Measurements from ENCODE around the gene ZNF358.

Gene ZNF358

GRCh38 chr19:7489609-7490044 lies 26.3 kb upstream of the ZNF358 start:
- DNase-seq, result no peak

- DNase-seq, result no peak
These were observed 23.8 kb upstream of the ZNF358 start for GRCh38 chr19:7492142-7492541.

GRCh38 chr19:7492558-7492957 lies 23.3 kb upstream of the ZNF358 start:
- no peak for DNase-seq

- no peak for DNase-seq
These were observed 21.3 kb upstream of the ZNF358 start for GRCh38 chr19:7494416-7495098.

- no peak for DNase-seq
These were observed 18.6 kb upstream of the ZNF358 start for GRCh38 chr19:7497292-7497691.

- DNase-seq, result no peak
These were observed 15.0 kb upstream of the ZNF358 start for GRCh38 chr19:7500811-7501450.

- DNase-seq, result no peak
These were observed 13.4 kb upstream of the ZNF358 start for GRCh38 chr19:7502552-7502951.

- no peak for DNase-seq
These were observed 11.2 kb upstream of the ZNF358 start for GRCh38 chr19:7504684-7505083.

GRCh38 chr19:7505288-7505681 lies 10.6 kb upstream of the ZNF358 start:
- no peak for DNase-seq

GRCh38 chr19:7505682-7506384 lies 10.1 kb upstream of the ZNF358 start:
- DNase-seq, result peak; percentile 15

GRCh38 chr19:7506385-7507328 lies 9.2 kb upstream of the ZNF358 start:
- peak; percentile 17 for DNase-seq

GRCh38 chr19:7507884-7508283 lies 8.0 kb upstream of the ZNF358 start:
- DNase-seq, result no peak

GRCh38 chr19:7509625-7510024 lies 6.3 kb upstream of the ZNF358 start:
- DNase-seq, result no peak

- DNase-seq, result no peak
These were observed 3.5 kb upstream of the ZNF358 start for GRCh38 chr19:7512400-7512851.

- DNase-seq, result no peak
These were observed 1.9 kb upstream of the ZNF358 start for GRCh38 chr19:7513809-7514642.

GRCh38 chr19:7515110-7515644 lies 726 bp upstream of the ZNF358 start:
- no peak for DNase-seq

GRCh38 chr19:7516333-7516732 lies 430 bp downstream of the ZNF358 start:
- DNase-seq, result no peak

- DNase-seq, result no peak
These were observed 975 bp downstream of the ZNF358 start for GRCh38 chr19:7516878-7517277.

- no peak for DNase-seq
These were observed 3.6 kb downstream of the ZNF358 start for GRCh38 chr19:7519361-7520130.
